ENCODE measurements around the gene HMGXB4. TPM values are rescaled to one million over a fixed set of nuclear protein-coding genes. Genes with fewer than 3 reads are reported as not detected.
A peak's percentile ranks its signal among the peaks of the same experiment; 100 is the strongest.

The HMGXB4 gene
- total and polyA plus RNA-seq, 9 of the 15 experiments (the other 6 are each of a cell fraction or from before 2014, with no cell fraction given), result 9.9 to 31.4 (median 24.8) TPM

DNA sequence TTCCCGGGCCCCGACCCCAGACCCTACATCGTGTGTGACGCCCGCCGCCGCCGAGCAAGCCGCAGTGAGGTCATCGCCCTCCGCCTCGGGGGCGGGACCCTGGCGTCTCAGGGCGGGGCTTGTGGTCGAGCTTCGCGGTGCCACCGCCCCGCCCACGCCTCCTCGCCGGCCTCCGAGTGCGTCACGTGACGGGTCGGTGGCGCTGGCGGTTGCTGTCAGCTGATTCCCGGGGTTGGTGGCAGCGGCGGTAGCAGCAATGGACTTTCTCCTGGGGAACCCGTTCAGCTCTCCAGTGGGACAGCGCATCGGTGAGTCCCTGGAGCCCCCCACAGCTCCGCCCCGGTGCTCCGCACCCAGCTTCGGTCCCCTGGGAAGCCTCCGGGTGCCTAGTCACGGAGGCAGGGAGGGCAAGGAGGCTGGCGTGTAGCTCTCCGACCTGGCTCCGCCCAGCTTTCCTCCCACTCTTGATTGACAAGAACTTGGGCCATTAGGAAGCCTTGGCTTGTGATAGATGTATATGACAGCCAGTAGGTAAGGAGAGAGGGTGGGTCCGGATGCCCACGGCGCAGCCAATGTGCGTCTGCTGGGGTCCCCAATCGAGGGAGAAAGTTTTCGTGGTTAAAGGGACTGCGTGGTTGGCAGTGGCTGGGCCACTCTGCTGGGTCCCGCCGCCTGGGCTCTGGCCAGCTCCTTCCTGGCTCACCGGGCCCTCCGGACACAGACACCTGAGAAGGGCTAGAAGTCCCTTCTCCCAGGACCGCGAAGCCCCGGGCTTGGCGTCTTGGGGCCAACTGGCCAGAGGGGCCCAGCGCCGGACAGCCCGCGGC, 42.6 kb downstream of the HMGXB4 start, which contains the start of gene TOM1:
TSS of gene TOM1 (plus strand) at position 222 of the 827 bp plus-strand sequence. CDS start at position 257, 35 bp downstream.
- Histone ChIP-seq H3K4me3 (peak within 1 kb of the TSS; percentile 68), H3K4me1 (replicated peaks in 1 of 2; ENCODE audit: control insufficient read depth in 2 of 2, insufficient read depth in 2 of 2, low read length in 2 of 2) (peaks cover 10 to 17% of the 10 kb centered on the region in 2 experiments; a peak in 4 of 5 replicates), H3K79me2 (ENCODE audit: control insufficient read depth, insufficient read depth, low read length) (peaks cover 10% of the 10 kb centered on the region), H3K9me1 (ENCODE audit: control insufficient read depth, insufficient read depth, low read length) (no peaks in the 10 kb centered on the region), H3K4me2 (ENCODE audit: insufficient read depth, low read length) (peak within 1 kb of the TSS; percentile 87), H3K27me3 (ENCODE audit: control insufficient read depth in 2 of 2, insufficient read depth in 2 of 2, low read length in 2 of 2) (no peaks in the 10 kb centered on the region), H3K36me3 (ENCODE audit: control insufficient read depth, insufficient read depth, low read length) (peaks cover 19% of the 10 kb centered on the region; the same call in 2 of the 3 replicates), H3K9ac (ENCODE audit: insufficient read depth in 1 of 2, low read depth in 2 of 2, low read length in 2 of 2) (peak within 1 kb of the TSS; percentile 81 to 94), H3K27ac (ENCODE audit: extremely low read depth, low read depth, low read length) (peak within 1 kb of the TSS; percentile 89), H3K9me3 (replicated peaks; ENCODE audit: control insufficient read depth, insufficient read depth, low read depth, low read length) (no peaks in the 10 kb centered on the region), H4K20me1 (replicated peaks; ENCODE audit: control insufficient read depth, insufficient read depth, low read length) (no peaks in the 10 kb centered on the region), H2AFZ (ENCODE audit: low read depth, low read length) (peak within 1 kb of the TSS; percentile 93)
- ChIA-PET CTCF (ENCODE audit: low intra/inter-chr PET ratio) (no interaction called here), POLR2A (interaction anchor here (0.6 to 1.1 kb wide), 8 partner anchors 17 to 899 kb away, joined by 3 to 5 read pairs (median 4); no protein-coding TSS in a partner anchor)
- in situ Hi-C loops (cut with MboI) (no loop called here), intact Hi-C loops (cut with micrococcal nuclease) (no loop called here)
- peak; percentile 92 to 96 (median 94) for DNase-seq (ENCODE audit: extremely low read depth in 1 of 4, low spot score in 3 of 4)
- 0% methylated on average over 24 of the region's 64 CpGs for WGBS (ENCODE audit: insufficient coverage, low coverage, missing lambda C conversion rate)
- peak; percentile 97 for ATAC-seq
- BruUV-seq (replicated peaks), result TSS peak; percentile 49
- FAIRE-seq, result peak; percentile 93
- TF ChIP-seq NRF1 (conservative IDR thresholded peaks at IDR 0.05 in 1 of 2, IDR thresholded peaks at IDR 0.05 in 1 of 2) (peak; percentile 45 to 68; a peak in 3 of 4 replicates), PHF20 (IDR thresholded peaks at IDR 0.05; ENCODE audit: partially characterized antibody) (peak; percentile 63), NBN (IDR thresholded peaks at IDR 0.05; ENCODE audit: low read depth) (no peak), ZNF830 (CRISPR knock-in tag; IDR thresholded peaks at IDR 0.05) (peak; percentile 43; the same call in 1 of the 2 replicates), E2F8 (IDR thresholded peaks at IDR 0.05; ENCODE audit: low read depth, partially characterized antibody) (peak; percentile 47), RBBP5 (IDR thresholded peaks at IDR 0.05; ENCODE audit: borderline replicate concordance, insufficient read depth, low read length, poor library complexity, severe bottlenecking) (peak; percentile 54), CTBP1 (IDR thresholded peaks at IDR 0.05; ENCODE audit: borderline replicate concordance) (peak; percentile 25; the same call in 1 of the 2 replicates)
- TF ChIP-seq, protein P1, sequence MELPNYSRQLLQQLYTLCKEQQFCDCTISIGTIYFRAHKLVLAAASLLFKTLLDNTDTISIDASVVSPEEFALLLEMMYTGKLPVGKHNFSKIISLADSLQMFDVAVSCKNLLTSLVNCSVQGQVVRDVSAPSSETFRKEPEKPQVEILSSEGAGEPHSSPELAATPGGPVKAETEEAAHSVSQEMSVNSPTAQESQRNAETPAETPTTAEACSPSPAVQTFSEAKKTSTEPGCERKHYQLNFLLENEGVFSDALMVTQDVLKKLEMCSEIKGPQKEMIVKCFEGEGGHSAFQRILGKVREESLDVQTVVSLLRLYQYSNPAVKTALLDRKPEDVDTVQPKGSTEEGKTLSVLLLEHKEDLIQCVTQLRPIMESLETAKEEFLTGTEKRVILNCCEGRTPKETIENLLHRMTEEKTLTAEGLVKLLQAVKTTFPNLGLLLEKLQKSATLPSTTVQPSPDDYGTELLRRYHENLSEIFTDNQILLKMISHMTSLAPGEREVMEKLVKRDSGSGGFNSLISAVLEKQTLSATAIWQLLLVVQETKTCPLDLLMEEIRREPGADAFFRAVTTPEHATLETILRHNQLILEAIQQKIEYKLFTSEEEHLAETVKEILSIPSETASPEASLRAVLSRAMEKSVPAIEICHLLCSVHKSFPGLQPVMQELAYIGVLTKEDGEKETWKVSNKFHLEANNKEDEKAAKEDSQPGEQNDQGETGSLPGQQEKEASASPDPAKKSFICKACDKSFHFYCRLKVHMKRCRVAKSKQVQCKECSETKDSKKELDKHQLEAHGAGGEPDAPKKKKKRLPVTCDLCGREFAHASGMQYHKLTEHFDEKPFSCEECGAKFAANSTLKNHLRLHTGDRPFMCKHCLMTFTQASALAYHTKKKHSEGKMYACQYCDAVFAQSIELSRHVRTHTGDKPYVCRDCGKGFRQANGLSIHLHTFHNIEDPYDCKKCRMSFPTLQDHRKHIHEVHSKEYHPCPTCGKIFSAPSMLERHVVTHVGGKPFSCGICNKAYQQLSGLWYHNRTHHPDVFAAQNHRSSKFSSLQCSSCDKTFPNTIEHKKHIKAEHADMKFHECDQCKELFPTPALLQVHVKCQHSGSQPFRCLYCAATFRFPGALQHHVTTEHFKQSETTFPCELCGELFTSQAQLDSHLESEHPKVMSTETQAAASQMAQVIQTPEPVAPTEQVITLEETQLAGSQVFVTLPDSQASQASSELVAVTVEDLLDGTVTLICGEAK (IDR thresholded peaks at IDR 0.05), result 0 out of 2 replicates have a peak, but pooled peaks have one; percentile 59
- TF ChIP-seq, protein P1 (CRISPR knock-in tag; IDR thresholded peaks at IDR 0.05), result no peak
